GM12872 (cell line): ENCODE data around the gene PMAIP1.

Experiments
- TF ChIP-seq, protein P1 (sequence below): IDR thresholded peaks from 3 replicates; pipeline ENCODE4 v1.5.1; 2011; ENCODE audit warnings: low read depth, mild to moderate bottlenecking, low read length, moderate library complexity; ENCODE audit not compliant: insufficient read depth

Gene PMAIP1

DNA sequence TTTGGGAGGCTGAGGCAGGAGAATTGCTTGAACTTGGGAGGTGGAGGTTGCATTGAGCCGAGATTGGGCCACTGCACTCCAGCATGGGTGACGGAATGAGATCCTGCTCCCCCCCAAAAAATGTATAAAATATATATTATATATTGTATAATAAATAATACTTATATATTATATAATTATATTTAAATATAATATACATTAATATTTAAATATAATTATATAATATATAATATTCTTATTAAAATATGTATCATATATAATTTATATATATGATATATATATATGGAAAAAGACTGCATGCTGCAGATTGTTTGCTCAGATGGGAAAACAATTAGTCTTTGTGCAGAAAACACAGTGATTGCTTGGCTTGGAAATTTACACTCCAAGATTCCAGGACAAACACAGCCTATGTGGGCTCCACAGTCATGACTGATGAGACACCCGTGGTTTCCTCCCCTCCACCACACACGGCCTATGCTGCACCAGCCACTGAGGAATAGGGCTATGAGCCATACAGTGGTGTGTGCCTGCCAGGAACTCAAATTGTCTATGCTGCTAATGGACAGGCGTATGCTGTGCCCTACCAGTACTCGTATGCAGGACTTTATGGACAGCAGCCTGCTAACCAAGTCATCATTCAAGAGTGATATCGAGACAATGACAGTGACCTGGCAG, 30.0 kb downstream of the PMAIP1 start:
- TF ChIP-seq, protein P1, sequence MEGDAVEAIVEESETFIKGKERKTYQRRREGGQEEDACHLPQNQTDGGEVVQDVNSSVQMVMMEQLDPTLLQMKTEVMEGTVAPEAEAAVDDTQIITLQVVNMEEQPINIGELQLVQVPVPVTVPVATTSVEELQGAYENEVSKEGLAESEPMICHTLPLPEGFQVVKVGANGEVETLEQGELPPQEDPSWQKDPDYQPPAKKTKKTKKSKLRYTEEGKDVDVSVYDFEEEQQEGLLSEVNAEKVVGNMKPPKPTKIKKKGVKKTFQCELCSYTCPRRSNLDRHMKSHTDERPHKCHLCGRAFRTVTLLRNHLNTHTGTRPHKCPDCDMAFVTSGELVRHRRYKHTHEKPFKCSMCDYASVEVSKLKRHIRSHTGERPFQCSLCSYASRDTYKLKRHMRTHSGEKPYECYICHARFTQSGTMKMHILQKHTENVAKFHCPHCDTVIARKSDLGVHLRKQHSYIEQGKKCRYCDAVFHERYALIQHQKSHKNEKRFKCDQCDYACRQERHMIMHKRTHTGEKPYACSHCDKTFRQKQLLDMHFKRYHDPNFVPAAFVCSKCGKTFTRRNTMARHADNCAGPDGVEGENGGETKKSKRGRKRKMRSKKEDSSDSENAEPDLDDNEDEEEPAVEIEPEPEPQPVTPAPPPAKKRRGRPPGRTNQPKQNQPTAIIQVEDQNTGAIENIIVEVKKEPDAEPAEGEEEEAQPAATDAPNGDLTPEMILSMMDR = no peak

- TF ChIP-seq, protein P1 = no peak
Measured at GRCh38 chr18:59932401-59932800, 32.6 kb downstream of the PMAIP1 start.

DNA sequence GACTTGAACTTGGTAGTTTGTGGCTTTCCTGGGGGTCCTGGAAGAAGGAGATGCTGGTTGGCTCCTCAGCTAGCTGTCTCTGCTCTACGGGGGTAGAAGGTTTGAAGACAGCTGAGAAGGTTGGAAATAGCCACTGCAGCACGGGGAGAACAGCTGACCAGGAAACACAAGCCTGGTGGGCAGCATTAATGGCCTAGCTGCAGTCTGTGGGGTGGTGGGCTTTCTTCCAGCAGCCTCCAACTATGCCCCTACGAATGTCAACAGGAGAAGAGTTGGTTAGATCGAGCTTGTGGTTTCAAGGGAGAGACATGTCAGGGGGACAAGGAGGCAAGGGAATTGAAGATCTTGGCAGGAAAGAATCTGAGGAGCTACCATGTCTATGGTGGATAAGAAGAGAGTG, 38.9 kb downstream of the PMAIP1 start:
- TF ChIP-seq, protein P1 = no peak

- TF ChIP-seq, protein P1 = no peak
Measured at GRCh38 chr18:59939127-59939526, 39.3 kb downstream of the PMAIP1 start.

DNA sequence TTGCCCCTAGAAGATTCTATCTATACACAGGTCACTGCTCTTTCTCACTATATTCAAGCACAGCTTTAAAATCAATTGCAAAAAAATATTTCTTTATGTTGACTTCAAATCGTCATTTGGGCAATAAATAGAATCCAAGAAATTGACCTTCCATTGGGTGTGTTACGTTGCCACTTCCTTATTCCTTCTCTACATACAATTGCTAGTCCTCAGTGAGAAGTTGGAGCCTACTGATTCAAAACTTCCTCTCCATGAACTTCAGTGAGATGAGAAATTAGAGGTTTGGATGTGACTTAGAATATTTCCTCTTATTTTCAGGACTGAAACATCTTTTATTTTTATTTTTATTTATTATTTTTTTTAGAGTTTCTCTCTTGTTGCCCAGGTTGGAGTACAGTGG, 40.3 kb downstream of the PMAIP1 start:
- TF ChIP-seq, protein P1 = no peak

GRCh38 chr18:59941331-59941730, 41.5 kb downstream of the PMAIP1 start:
- TF ChIP-seq, protein P1 = no peak

DNA sequence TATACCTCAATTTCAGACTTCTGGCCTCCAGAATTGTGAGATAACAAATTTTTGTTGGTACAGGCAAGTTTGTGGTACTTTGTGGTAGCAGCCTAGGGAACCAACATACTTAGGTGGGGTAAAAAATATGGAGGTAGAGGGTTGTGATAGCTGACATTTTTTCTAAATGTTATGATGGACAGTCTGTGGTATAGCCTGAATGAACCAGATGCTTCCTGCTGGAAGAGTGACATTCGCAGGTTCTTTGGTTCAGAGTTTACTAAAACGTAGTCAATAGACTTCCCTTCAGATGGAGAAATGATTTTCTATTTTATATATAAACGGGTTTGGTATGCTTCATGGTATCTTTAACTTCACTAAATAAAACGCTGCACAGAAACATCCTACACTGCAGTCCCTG, 42.8 kb downstream of the PMAIP1 start:
- TF ChIP-seq, protein P1 = no peak

DNA sequence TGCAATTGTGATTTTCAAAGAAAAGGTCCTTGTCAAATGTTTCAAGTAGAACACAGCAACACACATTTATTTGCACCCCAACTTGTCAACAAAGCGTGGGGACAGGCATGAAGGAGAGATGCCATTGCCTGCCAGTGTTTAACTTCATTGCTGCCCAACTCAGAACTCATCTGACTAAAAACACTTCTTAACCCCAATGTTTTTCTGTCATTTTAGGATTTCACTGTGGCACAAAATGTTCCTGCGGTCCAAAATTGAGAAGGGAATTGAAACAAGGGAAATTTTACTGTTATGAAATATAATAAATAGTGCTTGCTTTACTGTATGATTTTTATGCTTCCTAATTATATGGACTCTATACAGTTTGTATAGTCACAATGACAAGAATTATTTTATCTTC, 45.7 kb downstream of the PMAIP1 start:
- TF ChIP-seq, protein P1 = no peak
